Measurements from ENCODE around the gene SPPL3. TPM values are rescaled to one million over a fixed set of nuclear protein-coding genes. Genes with fewer than 3 reads are reported as not detected.

SPPL3 gene
- total RNA-seq, 1 experiment from 2014 or later, result 18.8 TPM

DNA sequence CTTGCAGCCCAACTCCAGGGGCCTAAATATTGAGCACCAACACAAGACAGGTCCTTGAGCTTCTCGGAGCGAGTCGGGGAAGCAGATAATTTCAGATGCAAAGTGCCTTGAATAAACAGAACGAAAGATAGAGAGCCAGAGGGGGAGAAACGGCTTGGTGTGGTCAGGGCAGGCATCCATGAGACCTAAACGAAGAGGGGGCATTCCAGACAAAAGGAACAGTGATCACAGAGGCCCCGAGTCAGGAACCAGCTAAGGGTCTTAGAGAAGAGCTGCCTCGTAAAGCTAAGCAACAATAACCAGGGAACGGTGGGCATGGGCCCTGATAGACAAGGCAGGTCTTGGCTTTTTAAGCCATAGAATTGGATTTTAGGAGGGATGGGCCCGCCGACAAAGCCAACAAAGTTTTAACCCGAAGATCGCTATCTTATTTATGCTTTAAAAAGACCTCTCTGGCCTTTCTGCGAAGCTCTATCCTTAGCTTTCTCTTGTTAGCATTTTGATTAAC, 179.0 kb downstream of the SPPL3 start:
- Histone ChIP-seq H3K4me1 (ENCODE audit: insufficient read depth, low read length) (peaks cover 14% of the 10 kb centered on the region), H3K9ac (ENCODE audit: low read length) (no peak overlapping the region), H3K9me3 (ENCODE audit: low read length) (no peaks in the 10 kb centered on the region), H3K27me3 (ENCODE audit: low read length) (no peaks in the 10 kb centered on the region), H3K9me2 (replicated peaks; ENCODE audit: low read length) (no peaks in the 10 kb centered on the region), H3K79me2 (ENCODE audit: low read length) (no peaks in the 10 kb centered on the region), H3K36me3 (ENCODE audit: low read depth, low read length) (peaks cover 29% of the 10 kb centered on the region), H3K4me3 (ENCODE audit: low read length) (peak overlapping the region; percentile 71), H3F3A (ENCODE audit: low read length, unreplicated experiment) (no peaks in the 10 kb centered on the region), H3K27ac (ENCODE audit: low read length) (no peak overlapping the region), H3K4me2 (ENCODE audit: low read length) (peak overlapping the region; percentile 86), H4K20me1 (ENCODE audit: low read length) (no peaks in the 10 kb centered on the region), H2AFZ (ENCODE audit: low read length) (peak overlapping the region; percentile 72)
- no TSS peak for BruUV-seq (replicated peaks)
- TF ChIP-seq EZH2phosphoT487 (IDR thresholded peaks at IDR 0.05; ENCODE audit: borderline replicate concordance, low read length) (no peak), EZH2 (IDR thresholded peaks at IDR 0.05; ENCODE audit: low read length, unreplicated experiment) (no peak)
- TF ChIP-seq, protein P1, sequence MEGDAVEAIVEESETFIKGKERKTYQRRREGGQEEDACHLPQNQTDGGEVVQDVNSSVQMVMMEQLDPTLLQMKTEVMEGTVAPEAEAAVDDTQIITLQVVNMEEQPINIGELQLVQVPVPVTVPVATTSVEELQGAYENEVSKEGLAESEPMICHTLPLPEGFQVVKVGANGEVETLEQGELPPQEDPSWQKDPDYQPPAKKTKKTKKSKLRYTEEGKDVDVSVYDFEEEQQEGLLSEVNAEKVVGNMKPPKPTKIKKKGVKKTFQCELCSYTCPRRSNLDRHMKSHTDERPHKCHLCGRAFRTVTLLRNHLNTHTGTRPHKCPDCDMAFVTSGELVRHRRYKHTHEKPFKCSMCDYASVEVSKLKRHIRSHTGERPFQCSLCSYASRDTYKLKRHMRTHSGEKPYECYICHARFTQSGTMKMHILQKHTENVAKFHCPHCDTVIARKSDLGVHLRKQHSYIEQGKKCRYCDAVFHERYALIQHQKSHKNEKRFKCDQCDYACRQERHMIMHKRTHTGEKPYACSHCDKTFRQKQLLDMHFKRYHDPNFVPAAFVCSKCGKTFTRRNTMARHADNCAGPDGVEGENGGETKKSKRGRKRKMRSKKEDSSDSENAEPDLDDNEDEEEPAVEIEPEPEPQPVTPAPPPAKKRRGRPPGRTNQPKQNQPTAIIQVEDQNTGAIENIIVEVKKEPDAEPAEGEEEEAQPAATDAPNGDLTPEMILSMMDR (conservative IDR thresholded peaks at IDR 0.05; ENCODE audit: low read depth, low read length), result no peak
- intact Hi-C loops (cut with micrococcal nuclease), result no loop called here
- CTCF ChIA-PET, result interaction anchor here (0.5 kb wide), 1 partner anchor 60 kb away, joined by 5 read pairs; no protein-coding TSS in a partner anchor
- POLR2A ChIA-PET (ENCODE audit: unreplicated experiment), result no interaction called here
- DNase-seq (no peak), ATAC-seq (no peak)

DNA sequence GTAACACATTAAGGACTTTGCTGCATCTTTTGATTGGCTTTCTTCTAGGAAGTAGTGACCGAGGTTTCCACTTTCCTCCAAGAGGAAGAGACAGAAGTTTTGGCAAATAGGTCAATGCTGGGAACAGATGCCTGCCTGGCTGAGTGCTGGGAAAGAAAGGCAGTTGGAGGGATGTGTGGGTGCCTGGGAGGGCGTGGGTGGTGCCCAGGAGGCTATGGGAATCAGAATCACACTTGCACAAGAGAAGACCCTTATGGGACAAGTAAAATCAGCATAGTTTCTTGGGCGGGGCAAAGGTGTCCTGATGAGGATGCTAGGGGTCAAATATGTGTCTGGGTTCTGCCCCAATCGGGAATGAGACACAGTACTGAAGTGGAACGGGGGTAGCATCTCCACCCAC, 179.4 kb downstream of the SPPL3 start:
- peaks cover 32% of the 10 kb centered on the region for H3K36me3 ChIP-seq (ENCODE audit: low read depth, low read length)
- intact Hi-C loops (cut with micrococcal nuclease), result no loop called here

DNA sequence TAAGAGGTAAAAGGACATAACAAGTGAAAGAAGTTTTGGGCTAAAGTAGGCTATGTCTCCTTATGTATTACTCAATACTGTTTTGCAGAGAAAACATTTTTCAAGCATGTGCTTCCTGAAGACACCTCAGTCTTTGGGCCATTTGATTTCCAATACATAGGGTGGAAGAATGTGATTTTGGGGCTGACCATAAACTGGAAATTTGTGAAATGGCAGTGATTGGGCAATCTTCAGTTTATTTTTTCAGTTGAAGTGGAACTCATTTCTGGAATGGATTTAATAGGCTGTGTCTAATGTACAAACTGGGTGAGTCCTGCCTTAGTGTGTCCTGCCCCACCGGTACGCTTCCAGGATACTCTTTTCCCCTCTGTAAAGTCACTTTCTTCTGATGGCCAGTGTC, 181.4 kb downstream of the SPPL3 start:
- Histone ChIP-seq H3K4me1 (ENCODE audit: insufficient read depth, low read length) (peaks cover 15% of the 10 kb centered on the region), H3K27me3 (ENCODE audit: low read length) (no peaks in the 10 kb centered on the region), H3K36me3 (ENCODE audit: low read depth, low read length) (peaks cover 46% of the 10 kb centered on the region), H3K9me2 (replicated peaks; ENCODE audit: low read length) (no peaks in the 10 kb centered on the region), H3K9ac (ENCODE audit: low read length) (no peak overlapping the region), H3K79me2 (ENCODE audit: low read length) (no peaks in the 10 kb centered on the region), H2AFZ (ENCODE audit: low read length) (no peak overlapping the region), H3K9me3 (ENCODE audit: low read length) (no peaks in the 10 kb centered on the region), H3F3A (ENCODE audit: low read length, unreplicated experiment) (no peaks in the 10 kb centered on the region), H3K4me3 (ENCODE audit: low read length) (no peak overlapping the region), H3K27ac (ENCODE audit: low read length) (no peak overlapping the region), H3K4me2 (ENCODE audit: low read length) (no peak overlapping the region), H4K20me1 (ENCODE audit: low read length) (no peaks in the 10 kb centered on the region)
- ChIA-PET POLR2A (ENCODE audit: unreplicated experiment) (no interaction called here), CTCF (no interaction called here)
- intact Hi-C loops (cut with micrococcal nuclease), result no loop called here
- ATAC-seq (no peak), DNase-seq (no peak)
- TF ChIP-seq, protein P1 (conservative IDR thresholded peaks at IDR 0.05; ENCODE audit: low read depth, low read length), result no peak
- no peak for TF ChIP-seq EZH2phosphoT487 (IDR thresholded peaks at IDR 0.05; ENCODE audit: borderline replicate concordance, low read length)
- no peak for TF ChIP-seq EZH2 (IDR thresholded peaks at IDR 0.05; ENCODE audit: low read length, unreplicated experiment)
- BruUV-seq (replicated peaks), result no TSS peak

More for the DNA sequence above, 179.4 kb downstream of the SPPL3 start:
- Histone ChIP-seq H3K4me3 (ENCODE audit: low read length) (no peak overlapping the region), H3K27me3 (ENCODE audit: low read length) (no peaks in the 10 kb centered on the region), H3K9me3 (ENCODE audit: low read length) (no peaks in the 10 kb centered on the region), H3K79me2 (ENCODE audit: low read length) (no peaks in the 10 kb centered on the region), H3K4me2 (ENCODE audit: low read length) (no peak overlapping the region), H3K4me1 (ENCODE audit: insufficient read depth, low read length) (peaks cover 15% of the 10 kb centered on the region), H3K27ac (ENCODE audit: low read length) (no peak overlapping the region), H2AFZ (ENCODE audit: low read length) (no peak overlapping the region), H4K20me1 (ENCODE audit: low read length) (no peaks in the 10 kb centered on the region), H3K9ac (ENCODE audit: low read length) (no peak overlapping the region), H3F3A (ENCODE audit: low read length, unreplicated experiment) (no peaks in the 10 kb centered on the region), H3K9me2 (replicated peaks; ENCODE audit: low read length) (no peaks in the 10 kb centered on the region)
- ATAC-seq, result no peak
- ChIA-PET CTCF (no interaction called here), POLR2A (ENCODE audit: unreplicated experiment) (no interaction called here)
- no peak for DNase-seq
- no TSS peak for BruUV-seq (replicated peaks)
- TF ChIP-seq EZH2phosphoT487 (IDR thresholded peaks at IDR 0.05; ENCODE audit: borderline replicate concordance, low read length) (no peak), EZH2 (IDR thresholded peaks at IDR 0.05; ENCODE audit: low read length, unreplicated experiment) (no peak)
- TF ChIP-seq, protein P1 (conservative IDR thresholded peaks at IDR 0.05; ENCODE audit: low read depth, low read length), result no peak

Data from PC-3 (cell line).